Heart right ventricle (tissue), 16 donors: ENCODE data around the gene C2CD4C. TPM values are rescaled to one million over a fixed set of nuclear protein-coding genes. Genes with fewer than 3 reads are reported as not detected.
A peak's percentile ranks its signal among the peaks of the same experiment; 100 is the strongest.

ENCODE experiments used
- ATAC-seq, 8 donors: fragments of 200-7000 bp; cut with Tn5 transposase; one replicate each; pipeline ENCODE4 v1.9.1; 2020; ENCODE audit warnings: mild to moderate bottlenecking in 8 of 8, moderate library complexity in 8 of 8, moderate number of reproducible peaks in 1 of 8
- DNase-seq, 2 donors: peaks; one replicate each; pipeline ENCODE4 v3.0.0-alpha.2; 2020
- H3K27ac ChIP-seq, 10 donors: fragments of 200-600 bp; sonication (generic) in 2 of 10; one replicate each; pipeline versions ENCODE4 v1.5.0 to v1.8.0; 2020 to 2022; ENCODE audit warnings: mild to moderate bottlenecking in 3 of 10
- H3K27me3 ChIP-seq, 7 donors: fragments of 200-600 bp; one replicate each; pipeline ENCODE4 v1.8.0; 2021 to 2022; ENCODE audit warnings: mild to moderate bottlenecking in 2 of 7
- H3K36me3 ChIP-seq, 9 donors: fragments of 200-600 bp; sonication (generic) in 1 of 9; one replicate each; pipeline versions ENCODE4 v1.5.0 to v1.8.0; 2020 to 2022; ENCODE audit warnings: mild to moderate bottlenecking in 2 of 9
- H3K4me1 ChIP-seq, 9 donors: fragments of 200-600 bp; sonication (generic) in 1 of 9; one replicate each; pipeline versions ENCODE4 v1.5.0 to v1.8.0; 2020 to 2022; ENCODE audit warnings: mild to moderate bottlenecking in 4 of 9
- H3K4me3 ChIP-seq, 10 donors: fragments of 200-600 bp; sonication (generic) in 2 of 10; one replicate each; pipeline versions ENCODE4 v1.5.0 to v1.8.0; 2020 to 2022; ENCODE audit warnings: mild to moderate bottlenecking in 7 of 10, moderate library complexity in 2 of 10
- H3K9me3 ChIP-seq, 11 donors: fragments of 200-600 bp in 10 of 11; sonication (generic) in 2 of 11; one replicate each; pipeline versions ENCODE4 v1.5.0 to v1.8.0; 2013 to 2022; ENCODE audit warnings: mild to moderate bottlenecking in 2 of 11, control low read depth in 1 of 11, moderate library complexity in 1 of 11
- WGBS, 2 donors: extraction: QIAGEN DNeasy Blood & Tissue Kit; methylation state at CpG; one replicate each; pipeline ENCODE4 v1.1.7; 2013; ENCODE audit warnings: inconsistent platforms in 1 of 2; 5-methylcytosine and 5-hydroxymethylcytosine counted together
- intact Hi-C, 10 donors: fragments of 100-400 bp; cut with DNase I; formaldehyde crosslinking; loops; one replicate each; pipeline versions ENCODE4 v1.11.1 to v1.14.2; 2022
- polyA plus RNA-seq, 2 donors: library from polyadenylated mRNA; stranded (reverse); fragments of 200-250 nt; gene quantifications; one replicate each; pipeline ENCODE4 v1.2.3, GENCODE V29; 2013
- total RNA-seq, 10 donors: library from RNA; stranded (reverse); fragmentation: NEBNext Ultra II Directional in 3 of 10; extraction: Animal tissue kit (Norgen Biotek cat#: 25700) in 3 of 10; gene quantifications; one replicate each; pipeline versions ENCODE4 v1.2.1 to v1.2.4, GENCODE V29; 2021 to 2023
- TF ChIP-seq, protein P1 (sequence below), 9 donors: fragments of 200-600 bp; sonication (generic) in 2 of 9; IDR thresholded peaks; one replicate each; pipeline versions ENCODE4 v1.5.0 to v1.8.0; 2021 to 2022; ENCODE audit warnings: antibody characterized with exemption in 9 of 9, mild to moderate bottlenecking in 5 of 9, moderate library complexity in 1 of 9
- donor health status: Arrhythmogenic right ventricular cardiomyopathy.
- donor health status: ischemic (EF 13 %, LVEDD 7.1; RV severe dilation, severe dysfunction).
- donor health status: healthy with polysubstance abuse.
- donor health status: DM: no; HTN: yes; CAD: no.
- donor health status: DM: no; HTN: no; CAD: no.
- donor health status: ischemic (EF 25% LVEDD 6.9; RV normal size, moderate dysfunction).
- donor health status: ischemic (EF 25% LVEDD 5.7; RV mildly dilated, moderate dysfunction).
- donor health status: healthy.
- donor health status: DM: yes; HTN: yes; CAD: no.
- donor health status: Ischemic cardiomyopathy.
- donor health status: ischemic (EF 35%, LVEDD 5.7; RV mildly dilated, moderate dysfunction).
- donor health status: nonischemic (EF 11% LVEDD 7.7; RV severe dilation, severe dysfunction).
- donor health status: DM: yes; HTN: yes; CAD: no.
- donor health status: PGD.
- donor health status: ischemic (EF 29% LVEDD 5.4; RV normal size, mild dysfunction).
- donor health status: nonischemic (EF 23%, LVEDD 6.1; RV moderate dilation, normal function).

C2CD4C gene
- total and polyA plus RNA-seq, 12 donors, result 0.26 to 2.2 (median 0.79) TPM

DNA sequence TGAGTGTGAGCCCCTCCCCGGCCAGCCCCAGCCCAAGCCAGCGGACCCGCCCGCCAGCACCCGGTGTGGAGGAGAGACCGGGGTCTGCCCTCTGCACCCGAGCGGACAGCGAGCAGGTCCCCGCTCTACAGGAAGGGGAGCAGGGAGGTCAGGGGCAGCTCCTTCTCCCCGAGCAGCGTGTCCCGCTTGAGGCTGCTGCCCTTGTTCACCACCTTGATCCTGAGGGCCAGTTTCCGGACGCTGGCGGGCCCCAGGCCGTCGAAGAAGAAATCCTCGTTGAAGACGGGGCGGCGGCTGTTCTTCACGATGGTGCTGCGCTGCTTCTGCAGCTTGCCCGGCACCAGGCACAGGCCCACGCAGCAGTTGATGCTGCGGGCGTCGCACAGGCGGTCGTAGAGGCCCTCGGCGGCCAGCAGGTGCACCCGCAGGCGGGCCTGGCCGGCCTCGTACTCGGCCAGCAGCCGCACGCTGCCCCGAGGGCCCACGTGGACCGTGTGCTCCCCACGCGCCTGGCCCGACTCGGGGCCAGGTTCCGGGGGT is 1.9 kb downstream of the C2CD4C start:
- TF ChIP-seq, protein P1, sequence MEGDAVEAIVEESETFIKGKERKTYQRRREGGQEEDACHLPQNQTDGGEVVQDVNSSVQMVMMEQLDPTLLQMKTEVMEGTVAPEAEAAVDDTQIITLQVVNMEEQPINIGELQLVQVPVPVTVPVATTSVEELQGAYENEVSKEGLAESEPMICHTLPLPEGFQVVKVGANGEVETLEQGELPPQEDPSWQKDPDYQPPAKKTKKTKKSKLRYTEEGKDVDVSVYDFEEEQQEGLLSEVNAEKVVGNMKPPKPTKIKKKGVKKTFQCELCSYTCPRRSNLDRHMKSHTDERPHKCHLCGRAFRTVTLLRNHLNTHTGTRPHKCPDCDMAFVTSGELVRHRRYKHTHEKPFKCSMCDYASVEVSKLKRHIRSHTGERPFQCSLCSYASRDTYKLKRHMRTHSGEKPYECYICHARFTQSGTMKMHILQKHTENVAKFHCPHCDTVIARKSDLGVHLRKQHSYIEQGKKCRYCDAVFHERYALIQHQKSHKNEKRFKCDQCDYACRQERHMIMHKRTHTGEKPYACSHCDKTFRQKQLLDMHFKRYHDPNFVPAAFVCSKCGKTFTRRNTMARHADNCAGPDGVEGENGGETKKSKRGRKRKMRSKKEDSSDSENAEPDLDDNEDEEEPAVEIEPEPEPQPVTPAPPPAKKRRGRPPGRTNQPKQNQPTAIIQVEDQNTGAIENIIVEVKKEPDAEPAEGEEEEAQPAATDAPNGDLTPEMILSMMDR (IDR thresholded peaks at IDR 0.05), result no peak
- peaks cover 10 to 70% (median 59%) of the 10 kb centered on the region in 7 donors for H3K27me3 ChIP-seq

DNA sequence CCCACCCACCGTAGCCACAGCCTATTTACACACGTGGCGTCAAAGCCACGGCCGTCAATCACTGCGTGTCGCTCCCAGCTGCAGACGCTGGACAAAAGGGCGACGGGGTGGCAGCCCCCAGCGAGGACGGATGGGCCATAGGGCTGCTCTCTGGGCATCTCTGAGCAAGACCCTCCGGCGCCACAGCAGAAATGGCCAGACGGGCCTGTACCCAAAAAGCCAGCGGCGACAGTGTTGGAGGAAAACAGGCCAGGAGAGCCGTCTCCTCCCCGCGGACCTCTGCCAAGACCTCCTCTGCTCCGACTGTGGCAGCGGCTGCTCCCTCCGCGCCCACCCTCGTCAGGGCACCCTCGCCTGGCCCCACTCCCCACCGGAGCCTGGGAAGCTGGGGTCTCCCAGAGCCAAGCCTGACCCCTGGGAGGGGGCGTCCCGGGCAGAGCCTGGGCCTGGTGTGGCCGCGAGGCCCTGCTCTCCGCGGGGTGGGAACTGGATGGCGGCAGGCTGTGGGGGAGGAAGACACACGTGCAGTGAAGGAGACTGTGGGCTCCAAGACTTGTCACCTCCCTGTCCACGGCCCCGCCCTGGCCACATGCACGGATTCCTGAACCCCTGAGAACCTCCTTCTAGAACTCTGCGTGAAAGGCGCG is 2.7 kb downstream of the C2CD4C start:
- Histone ChIP-seq H3K36me3 (no peaks in the 10 kb centered on the region), H3K9me3 (no peaks in the 10 kb centered on the region), H3K27me3 (peaks cover 10 to 70% (median 61%) of the 10 kb centered on the region in 7 donors), H3K4me1 (peaks cover 0 to 22% (median 18%) of the 10 kb centered on the region in 9 donors), H3K4me3 (no peak overlapping the region), H3K27ac (no peak overlapping the region)
- DNase-seq (no peak), ATAC-seq (peak in 1 of 8 donors; percentile 31)
- intact Hi-C loops, result no loop called here
- WGBS, 2 donors, result 68 to 78% methylated on average over 41 of the region's 41 CpGs
- TF ChIP-seq, protein P1 (IDR thresholded peaks at IDR 0.05), result no peak

More for the DNA sequence above, 1.9 kb downstream of the C2CD4C start:
- ATAC-seq (no peak), DNase-seq (no peak)
- no peaks in the 10 kb centered on the region for H3K9me3 ChIP-seq
- no peaks in the 10 kb centered on the region for H3K36me3 ChIP-seq
- H3K27ac ChIP-seq, result no peak overlapping the region
- WGBS, 2 donors, result 89 to 91% methylated on average over 48 of the region's 48 CpGs
- intact Hi-C loops, result no loop called here
- peaks cover 0 to 22% (median 18%) of the 10 kb centered on the region in 9 donors for H3K4me1 ChIP-seq
- H3K4me3 ChIP-seq, result no peak overlapping the region

DNA sequence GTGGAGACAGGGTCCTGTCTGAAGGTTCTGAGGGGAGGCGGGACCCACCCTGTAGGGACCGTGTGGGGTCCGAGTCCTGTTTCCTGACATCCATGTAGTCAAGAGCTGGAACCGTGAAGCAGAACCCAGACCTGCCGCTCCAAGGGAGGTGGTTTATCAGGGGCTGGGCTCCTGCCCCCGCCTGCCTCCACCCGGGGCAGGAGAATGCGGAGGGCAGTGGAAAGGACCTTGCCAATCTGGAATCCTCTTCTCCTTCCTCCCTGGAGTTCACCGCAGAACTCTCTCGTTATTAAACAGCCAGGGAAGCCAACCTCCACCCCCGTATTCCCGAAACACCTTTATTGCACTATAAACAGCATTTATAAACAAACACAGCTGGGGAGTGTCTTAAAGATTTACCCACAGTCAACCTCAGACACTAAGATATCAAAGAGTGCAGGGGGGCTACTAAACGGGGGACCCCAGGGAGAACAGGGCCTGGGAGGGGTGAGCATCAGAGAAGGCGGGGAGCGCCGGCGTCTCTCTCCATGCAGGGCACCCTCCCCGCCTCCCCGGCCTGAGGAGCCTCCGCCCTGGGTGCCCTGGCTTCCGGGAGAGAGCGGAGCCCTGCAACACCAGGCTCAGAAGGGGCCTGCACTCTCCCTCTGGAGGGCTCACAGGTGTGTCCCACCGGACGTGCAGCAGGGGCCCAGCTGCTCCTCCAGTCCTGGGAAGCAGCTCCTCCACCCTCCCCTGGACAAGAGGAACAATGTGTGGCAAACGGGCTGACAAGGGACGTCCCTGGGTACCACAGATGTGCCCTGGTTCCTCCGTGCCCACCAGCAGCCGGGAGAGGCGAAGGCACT is 3.6 kb downstream of the C2CD4C start:
- TF ChIP-seq, protein P1 (IDR thresholded peaks at IDR 0.05), result no peak
- no peaks in the 10 kb centered on the region for H3K36me3 ChIP-seq
- 38 to 49% methylated on average over 29 of the region's 29 CpGs for WGBS, 2 donors
- DNase-seq (no peak), ATAC-seq (no peak)
- H3K4me1 ChIP-seq, result peaks cover 0 to 22% (median 18%) of the 10 kb centered on the region in 9 donors
- H3K27me3 ChIP-seq, result peaks cover 10 to 70% (median 59%) of the 10 kb centered on the region in 7 donors
- no peak overlapping the region for H3K27ac ChIP-seq
- intact Hi-C loops, result no loop called here
- H3K4me3 ChIP-seq, result no peak overlapping the region
- H3K9me3 ChIP-seq, result no peaks in the 10 kb centered on the region

DNA sequence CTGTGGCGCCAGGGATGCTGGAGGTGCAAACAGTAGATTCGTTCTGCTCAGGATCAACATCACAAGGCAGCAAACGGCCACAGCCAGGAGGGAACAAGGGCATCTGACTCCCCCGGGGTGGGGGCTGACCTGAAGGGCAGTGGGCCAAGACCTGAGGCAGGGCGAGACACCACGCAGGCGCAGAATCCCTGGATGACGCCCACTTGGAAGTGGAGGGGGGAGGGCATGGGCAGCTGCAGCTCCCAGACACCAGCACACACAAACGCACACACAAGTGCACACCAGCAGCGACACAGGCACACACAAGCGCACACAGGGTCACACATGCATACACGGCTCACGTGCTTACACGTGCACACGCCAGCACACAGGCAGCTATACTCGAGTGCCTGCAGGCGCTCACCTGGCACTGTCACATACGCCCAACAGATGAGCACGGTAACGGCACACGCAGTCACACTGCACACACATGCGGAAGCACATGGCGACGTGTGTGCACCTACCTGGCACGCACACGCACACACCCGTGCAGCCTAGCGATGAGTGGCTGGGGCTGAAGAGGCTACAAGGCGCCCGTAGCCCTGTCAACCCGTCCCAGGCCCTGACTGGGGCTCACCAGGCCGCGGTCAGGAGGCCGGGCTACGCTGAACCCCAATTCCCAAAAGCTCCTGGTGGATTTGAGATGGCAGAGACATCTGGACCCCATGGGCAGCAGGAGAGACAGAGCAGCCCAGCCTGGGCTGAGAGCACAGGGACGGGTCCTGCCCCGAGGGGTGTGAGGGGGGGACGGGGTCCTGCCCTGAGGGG is 5.5 kb downstream of the C2CD4C start:
- no peak for ATAC-seq
- DNase-seq, result no peak
- Histone ChIP-seq H3K4me3 (no peak overlapping the region), H3K27ac (no peak overlapping the region), H3K4me1 (peaks cover 0 to 6% (median 4%) of the 10 kb centered on the region in 9 donors), H3K27me3 (peaks cover 5 to 56% (median 42%) of the 10 kb centered on the region in 7 donors), H3K36me3 (no peaks in the 10 kb centered on the region), H3K9me3 (no peaks in the 10 kb centered on the region)
- WGBS, 2 donors, result 72 to 77% methylated on average over 37 to 38 of the region's 38 CpGs
- TF ChIP-seq, protein P1 (IDR thresholded peaks at IDR 0.05), result no peak
- intact Hi-C loops, result no loop called here
